ENCODE measurements around the gene EMCN. TPM values are rescaled to one million over a fixed set of nuclear protein-coding genes. Genes with fewer than 3 reads are reported as not detected.
"Not testable (repeated sequence)": the region's sequence is repeated elsewhere in the genome, so short reads cannot be mapped to it uniquely, and the experiment has no call there.

Gene EMCN
- polyA plus RNA-seq (ENCODE audit: insufficient read length in 4 of 4) = 100 to 1,000 TPM; 114 to 183 (median 163) TPM

- no peak for DNase-seq (ENCODE audit: low read depth in 4 of 4, low spot score in 3 of 4)
Observed at GRCh38 chr4:100517864-100518341, at the start of gene EMCN. TSS of gene EMCN (minus strand) at chr4:100518022. CDS start at chr4:100517914, 108 bp downstream.

- DNase-seq (ENCODE audit: low read depth in 4 of 4, low spot score in 3 of 4) = no peak
Observed at GRCh38 chr4:100566396-100566795, 48.6 kb upstream of the EMCN start.

- DNase-seq (ENCODE audit: low read depth in 4 of 4, low spot score in 3 of 4) = no peak
Observed at GRCh38 chr4:100557306-100557705, 39.5 kb upstream of the EMCN start.

GRCh38 chr4:100555611-100556337 is 38.0 kb upstream of the EMCN start:
- no peak for DNase-seq (ENCODE audit: low read depth in 4 of 4, low spot score in 3 of 4)

GRCh38 chr4:100548200-100548560 is 30.4 kb upstream of the EMCN start:
- DNase-seq (ENCODE audit: low read depth in 4 of 4, low spot score in 3 of 4) = no peak

- DNase-seq (ENCODE audit: low read depth in 4 of 4, low spot score in 3 of 4) = no peak
Observed at GRCh38 chr4:100547541-100548199, 29.8 kb upstream of the EMCN start.

GRCh38 chr4:100545427-100545826 is 27.6 kb upstream of the EMCN start:
- DNase-seq (ENCODE audit: low read depth in 4 of 4, low spot score in 3 of 4) = no peak

- DNase-seq (ENCODE audit: low read depth in 4 of 4, low spot score in 3 of 4) = no peak
Observed at GRCh38 chr4:100540131-100540530, 22.3 kb upstream of the EMCN start.

- no peak for DNase-seq (ENCODE audit: low read depth in 4 of 4, low spot score in 3 of 4)
Observed at GRCh38 chr4:100539706-100540105, 21.9 kb upstream of the EMCN start.

- no peak for DNase-seq (ENCODE audit: low read depth in 4 of 4, low spot score in 3 of 4)
Observed at GRCh38 chr4:100533741-100534140, 15.9 kb upstream of the EMCN start.

GRCh38 chr4:100530161-100530560 is 12.3 kb upstream of the EMCN start:
- DNase-seq (ENCODE audit: low read depth in 4 of 4, low spot score in 3 of 4) = not testable (repeated sequence)

- no peak for DNase-seq (ENCODE audit: low read depth in 4 of 4, low spot score in 3 of 4)
Observed at GRCh38 chr4:100525686-100526085, 7.9 kb upstream of the EMCN start.

GRCh38 chr4:100519205-100519604 is 1.4 kb upstream of the EMCN start:
- DNase-seq (ENCODE audit: low read depth in 4 of 4, low spot score in 3 of 4) = no peak

GRCh38 chr4:100516225-100516624 is 1.6 kb downstream of the EMCN start:
- DNase-seq (ENCODE audit: low read depth in 4 of 4, low spot score in 3 of 4) = no peak

- no peak for DNase-seq (ENCODE audit: low read depth in 4 of 4, low spot score in 3 of 4)
Observed at GRCh38 chr4:100511896-100512295, 5.9 kb downstream of the EMCN start.

GRCh38 chr4:100510551-100510950 is 7.3 kb downstream of the EMCN start:
- no peak for DNase-seq (ENCODE audit: low read depth in 4 of 4, low spot score in 3 of 4)

- no peak for DNase-seq (ENCODE audit: low read depth in 4 of 4, low spot score in 3 of 4)
Observed at GRCh38 chr4:100509386-100509785, 8.4 kb downstream of the EMCN start.

- DNase-seq (ENCODE audit: low read depth in 4 of 4, low spot score in 3 of 4) = no peak
Observed at GRCh38 chr4:100508691-100509090, 9.1 kb downstream of the EMCN start.

GRCh38 chr4:100504086-100504874 is 13.5 kb downstream of the EMCN start:
- no peak for DNase-seq (ENCODE audit: low read depth in 4 of 4, low spot score in 3 of 4)

- DNase-seq (ENCODE audit: low read depth in 4 of 4, low spot score in 3 of 4) = no peak
Observed at GRCh38 chr4:100497791-100498190, 20.0 kb downstream of the EMCN start.

- DNase-seq (ENCODE audit: low read depth in 4 of 4, low spot score in 3 of 4) = no peak
Observed at GRCh38 chr4:100495074-100495473, 22.7 kb downstream of the EMCN start.

Data from right renal pelvis (tissue), 4 donors.